ENCODE measurements around the gene DOCK4.

GRCh38 chr7:111986601-111987000, 219.6 kb downstream of the DOCK4 start:
- TF ChIP-seq CTCF (IDR thresholded peaks at IDR 0.05) (no peak), POLR2A (IDR thresholded peaks at IDR 0.05) (no peak), POLR2AphosphoS5 (IDR thresholded peaks at IDR 0.05) (no peak)
